ENCODE results near the gene CFAP119.
A peak's percentile ranks its signal among the peaks of the same experiment; 100 is the strongest.

Gene CFAP119

GRCh38 chr16:30780549-30780948 lies 18.7 kb upstream of the CFAP119 start:
- DNase-seq: no peak

GRCh38 chr16:30780021-30780420 lies 18.2 kb upstream of the CFAP119 start:
- no peak for DNase-seq

- no peak for DNase-seq
Measured at GRCh38 chr16:30779596-30779995, 17.7 kb upstream of the CFAP119 start.

- no peak for DNase-seq
Measured at GRCh38 chr16:30778549-30779244, 16.8 kb upstream of the CFAP119 start.

GRCh38 chr16:30777591-30778297 lies 15.9 kb upstream of the CFAP119 start:
- no peak for DNase-seq

GRCh38 chr16:30775392-30776188 lies 13.7 kb upstream of the CFAP119 start:
- peak in 5 of 6 experiments; percentile 33 to 69 (median 43) for DNase-seq

GRCh38 chr16:30775131-30775391 lies 13.2 kb upstream of the CFAP119 start:
- no peak for DNase-seq

- DNase-seq: no peak
Measured at GRCh38 chr16:30774367-30775130, 12.7 kb upstream of the CFAP119 start.

- no peak for DNase-seq
Measured at GRCh38 chr16:30773826-30774225, 12.0 kb upstream of the CFAP119 start.

- no peak for DNase-seq
Measured at GRCh38 chr16:30771726-30772125, 9.9 kb upstream of the CFAP119 start.

- DNase-seq: no peak
Measured at GRCh38 chr16:30769379-30770089, 7.7 kb upstream of the CFAP119 start.

GRCh38 chr16:30768583-30769181 lies 6.8 kb upstream of the CFAP119 start:
- DNase-seq: no peak

- DNase-seq: no peak
Measured at GRCh38 chr16:30767767-30768465, 6.1 kb upstream of the CFAP119 start.

GRCh38 chr16:30766933-30767284 lies 5.0 kb upstream of the CFAP119 start:
- DNase-seq: no peak

GRCh38 chr16:30766206-30766932 lies 4.5 kb upstream of the CFAP119 start:
- no peak for DNase-seq

- DNase-seq: no peak
Measured at GRCh38 chr16:30764816-30765465, 3.1 kb upstream of the CFAP119 start.

- no peak for DNase-seq
Measured at GRCh38 chr16:30764086-30764485, 2.2 kb upstream of the CFAP119 start.

- DNase-seq: no peak
Measured at GRCh38 chr16:30762991-30763725, 1.3 kb upstream of the CFAP119 start.

- DNase-seq: peak in 2 of 6 experiments; percentile 31
Measured at GRCh38 chr16:30761427-30761927, 385 bp downstream of the CFAP119 start.
